HG02852 (cell line): ENCODE data around the gene DACH1.

ENCODE experiments used
- ATAC-seq: cut with Tn5 transposase; IDR thresholded peaks from one replicate; pipeline ENCODE4 v1.9.1; 2021; ENCODE audit warnings: mild to moderate bottlenecking, moderate library complexity; ENCODE audit not compliant: unreplicated experiment

DACH1 gene

DNA sequence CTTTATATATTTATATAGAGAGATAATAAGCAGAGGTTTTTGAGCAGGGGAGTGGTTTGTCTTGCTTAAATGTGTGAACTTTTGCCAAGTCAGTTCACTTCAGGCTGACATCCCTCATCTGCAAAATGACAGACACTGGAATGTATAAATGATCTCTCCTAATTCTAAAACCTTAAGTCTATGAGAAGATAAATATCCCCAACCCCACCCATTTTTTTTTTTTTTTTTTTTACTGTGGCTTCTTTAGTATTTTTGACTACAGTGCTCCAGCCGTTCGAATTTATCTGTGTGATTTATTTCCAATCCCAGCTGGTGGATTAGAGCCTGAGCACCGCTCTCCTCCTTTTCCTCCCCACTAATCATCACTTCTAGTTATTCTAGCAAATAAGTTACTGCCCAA lies 234.8 kb downstream of the DACH1 start:
- no peak for ATAC-seq

DNA sequence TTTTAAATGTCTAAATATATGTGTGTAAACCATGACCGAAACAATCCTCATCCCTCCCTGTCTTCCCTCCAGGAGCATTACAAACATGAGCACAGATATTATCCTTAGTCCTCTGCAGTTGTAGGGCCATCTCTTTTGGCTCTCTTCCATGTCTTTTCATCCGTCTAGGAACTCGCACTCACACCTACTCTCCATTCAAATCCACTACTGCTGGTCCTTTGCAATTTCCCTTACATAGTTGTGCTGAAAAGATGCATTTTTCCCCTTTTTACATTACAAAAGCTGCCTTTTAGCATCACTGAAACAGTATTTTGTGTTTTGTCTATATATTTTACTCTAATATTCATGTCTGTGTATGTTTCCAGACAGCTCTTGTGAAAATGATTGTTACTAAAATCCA lies 237.8 kb downstream of the DACH1 start:
- ATAC-seq, result no peak

DNA sequence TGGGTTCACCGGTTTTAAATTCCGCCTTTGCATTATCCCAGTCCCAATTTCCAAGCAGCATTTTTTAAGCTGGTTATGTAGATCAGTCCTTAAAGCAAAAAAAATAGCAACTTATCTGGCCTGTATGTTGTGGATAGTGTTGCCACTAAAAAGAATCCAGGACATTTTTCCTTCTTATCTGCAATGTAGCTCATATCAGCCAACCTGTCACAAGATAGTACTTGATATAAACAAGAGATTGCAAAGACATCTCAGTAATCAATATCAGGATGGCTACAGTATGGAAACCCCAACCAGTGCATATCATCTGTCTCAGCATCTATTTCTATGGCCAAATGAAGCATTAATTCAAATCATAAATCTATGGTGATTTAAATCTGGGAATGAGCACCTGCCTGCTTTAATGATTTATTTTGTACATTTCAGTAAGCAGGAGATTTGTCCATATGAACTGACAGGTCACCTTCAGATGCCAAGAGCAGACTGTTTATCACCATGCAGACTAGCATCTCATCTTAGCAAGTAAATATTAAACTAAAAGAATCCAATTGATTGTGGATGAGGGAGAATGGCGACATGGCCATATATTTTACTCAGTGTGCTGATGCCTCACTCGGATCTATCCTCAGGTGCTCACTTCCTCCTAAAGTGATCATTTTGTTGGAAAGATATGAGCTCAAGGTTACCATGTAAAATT lies 240.4 kb downstream of the DACH1 start:
- no peak for ATAC-seq

DNA sequence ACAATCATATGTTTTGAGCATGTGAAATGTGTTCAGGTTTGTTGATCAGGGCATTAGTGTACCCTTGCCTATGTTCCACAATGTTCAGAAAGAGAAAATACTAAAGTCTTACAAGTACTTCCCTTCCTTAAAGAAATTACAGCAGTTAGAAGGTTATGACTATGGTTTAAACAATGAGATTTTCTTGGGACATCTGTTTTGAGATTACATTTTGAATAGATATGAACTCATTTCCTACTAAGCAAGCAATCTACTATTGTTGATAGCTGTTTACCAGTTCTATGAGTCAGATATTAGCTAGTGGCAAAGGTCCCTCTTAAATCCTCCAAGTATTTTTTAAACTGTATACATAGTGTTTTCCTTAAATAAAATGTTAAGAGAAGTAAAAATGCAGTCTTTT lies 241.3 kb downstream of the DACH1 start:
- no peak for ATAC-seq

DNA sequence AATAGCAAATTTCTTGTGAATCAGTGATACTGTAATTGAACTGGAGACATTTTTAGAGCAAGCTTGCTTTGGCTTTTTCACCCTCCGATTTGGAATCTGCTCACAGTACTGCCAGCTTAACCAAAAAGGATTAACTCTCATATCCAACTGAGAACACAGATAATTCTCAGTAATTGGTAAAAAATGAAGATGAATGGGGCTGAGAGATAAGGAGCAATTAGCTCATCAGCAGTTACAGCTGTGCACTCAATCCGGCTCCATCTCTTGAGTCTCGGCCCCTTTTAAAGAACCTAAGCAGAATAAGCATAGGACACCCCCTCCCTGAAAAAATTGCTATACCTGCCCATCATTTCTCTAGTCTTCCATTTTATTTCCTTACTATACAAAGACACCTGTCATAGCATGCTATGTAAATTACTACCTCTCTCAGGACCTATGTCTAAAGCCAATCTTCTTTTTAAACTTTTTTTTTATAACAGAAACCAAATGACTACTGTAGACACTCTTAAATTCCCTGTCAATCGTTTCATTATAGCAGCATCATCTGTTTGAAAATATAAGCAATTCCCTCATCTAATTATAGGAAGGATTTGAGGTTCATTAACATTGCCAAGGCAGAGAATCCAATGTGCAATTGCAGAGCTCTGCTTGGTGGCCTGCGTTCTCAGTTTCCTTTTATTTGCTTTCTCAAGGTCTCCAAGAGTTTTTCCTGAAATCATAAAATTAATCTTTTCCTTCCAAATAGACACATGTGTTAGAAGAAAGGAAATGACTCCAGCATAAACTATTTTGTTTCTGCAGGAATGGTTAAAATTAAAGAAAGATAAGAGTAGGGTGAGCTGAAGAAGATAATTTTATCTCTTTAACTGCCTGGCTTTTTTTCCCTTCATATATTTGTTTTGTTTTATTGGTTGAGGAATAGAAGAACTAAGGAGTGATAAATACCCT lies 242.1 kb downstream of the DACH1 start:
- ATAC-seq, result no peak

DNA sequence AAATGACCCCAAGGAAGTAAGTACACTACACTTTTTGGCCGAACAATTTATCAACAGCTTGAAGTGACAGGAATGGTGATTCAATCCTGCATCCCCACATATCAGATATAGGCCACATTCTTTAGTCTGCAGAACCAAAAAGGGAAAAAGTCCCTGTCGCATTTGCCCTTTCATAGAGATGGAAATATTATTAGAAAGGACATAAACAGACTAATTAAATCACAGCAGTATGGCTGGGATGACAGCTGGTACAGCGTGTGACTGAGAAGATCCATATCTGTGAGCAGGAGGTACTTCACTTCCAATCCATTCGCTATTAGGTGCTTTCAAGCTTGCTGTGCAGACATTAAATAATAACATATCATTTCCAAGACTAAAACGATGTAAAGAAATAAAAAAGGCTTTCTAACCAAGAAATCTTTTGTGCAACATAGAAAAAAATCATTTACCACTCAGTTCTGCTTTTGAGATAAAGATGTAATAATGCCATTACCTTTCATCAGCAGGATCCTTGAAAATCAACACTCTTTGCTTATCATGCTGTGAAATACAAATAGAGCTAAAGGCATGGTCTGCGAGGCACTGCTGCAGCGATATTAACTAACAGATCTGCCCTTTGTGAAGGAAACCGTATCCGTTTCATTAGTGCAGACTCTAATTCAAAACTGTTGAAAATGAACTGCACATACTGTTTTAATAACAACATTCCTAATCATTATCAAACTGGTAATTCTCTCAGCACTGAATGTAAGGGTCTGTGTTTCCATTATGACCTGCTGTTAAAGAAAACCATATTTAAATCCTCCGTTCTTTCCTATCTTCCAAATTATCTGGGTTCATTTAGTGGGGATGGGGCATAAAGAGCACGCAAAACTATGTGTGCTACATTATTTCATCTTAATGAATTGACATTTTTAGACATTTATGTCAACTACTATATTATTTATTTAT lies 245.6 kb downstream of the DACH1 start:
- ATAC-seq, result no peak

DNA sequence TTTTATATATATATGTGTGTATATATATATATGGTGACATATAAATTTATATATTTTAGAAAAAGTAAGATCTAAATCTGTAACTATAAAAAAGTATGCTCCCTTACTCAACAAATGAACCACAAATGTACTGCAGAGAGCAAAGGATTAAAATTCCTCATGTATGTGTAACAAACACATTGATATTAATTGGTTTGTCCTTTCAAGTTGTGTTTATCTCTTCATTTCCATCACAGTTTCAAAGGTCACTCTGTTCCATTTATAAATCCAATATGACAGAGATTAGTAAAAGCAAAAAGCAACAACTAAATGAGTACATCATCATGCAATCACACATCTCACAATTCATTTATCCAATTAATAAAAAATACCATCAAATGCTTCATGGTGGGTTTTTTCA lies 247.9 kb downstream of the DACH1 start:
- no peak for ATAC-seq

DNA sequence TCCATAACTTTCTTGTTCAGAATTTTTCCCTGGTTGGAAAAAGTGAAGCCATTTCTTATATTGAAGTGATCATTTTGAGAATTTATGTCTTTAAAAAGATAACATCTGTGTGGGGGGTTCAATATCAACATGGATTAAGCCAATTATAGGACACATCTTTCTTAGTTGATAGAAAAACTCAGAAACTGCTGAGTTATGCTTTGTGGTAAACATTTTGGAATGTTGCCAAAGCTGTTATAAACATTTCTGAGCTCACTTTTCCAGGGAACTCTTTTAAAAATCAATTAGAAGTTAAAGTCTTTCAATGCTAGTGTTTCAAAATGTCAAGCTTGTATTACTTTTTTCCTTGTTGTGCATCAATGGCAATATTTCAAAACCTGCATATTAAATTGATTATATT lies 248.8 kb downstream of the DACH1 start:
- ATAC-seq, result no peak

DNA sequence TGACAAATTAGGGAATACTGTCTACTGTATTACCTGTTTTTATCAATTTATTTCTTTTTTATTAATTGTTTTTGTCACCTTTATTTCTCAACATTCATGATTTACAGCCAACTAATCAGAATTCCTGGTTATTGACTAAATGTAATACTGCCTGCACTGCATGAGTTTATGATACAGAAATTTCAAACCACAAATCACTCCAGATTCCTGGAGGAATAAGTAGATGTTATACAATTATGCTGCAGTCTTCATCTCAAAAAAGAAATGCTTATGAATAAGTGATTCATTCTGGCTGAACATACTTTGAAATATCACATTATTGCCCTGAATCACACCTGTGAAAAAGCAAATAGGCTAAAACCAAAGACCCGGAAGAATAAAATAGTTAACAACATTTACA lies 249.7 kb downstream of the DACH1 start:
- no peak for ATAC-seq

DNA sequence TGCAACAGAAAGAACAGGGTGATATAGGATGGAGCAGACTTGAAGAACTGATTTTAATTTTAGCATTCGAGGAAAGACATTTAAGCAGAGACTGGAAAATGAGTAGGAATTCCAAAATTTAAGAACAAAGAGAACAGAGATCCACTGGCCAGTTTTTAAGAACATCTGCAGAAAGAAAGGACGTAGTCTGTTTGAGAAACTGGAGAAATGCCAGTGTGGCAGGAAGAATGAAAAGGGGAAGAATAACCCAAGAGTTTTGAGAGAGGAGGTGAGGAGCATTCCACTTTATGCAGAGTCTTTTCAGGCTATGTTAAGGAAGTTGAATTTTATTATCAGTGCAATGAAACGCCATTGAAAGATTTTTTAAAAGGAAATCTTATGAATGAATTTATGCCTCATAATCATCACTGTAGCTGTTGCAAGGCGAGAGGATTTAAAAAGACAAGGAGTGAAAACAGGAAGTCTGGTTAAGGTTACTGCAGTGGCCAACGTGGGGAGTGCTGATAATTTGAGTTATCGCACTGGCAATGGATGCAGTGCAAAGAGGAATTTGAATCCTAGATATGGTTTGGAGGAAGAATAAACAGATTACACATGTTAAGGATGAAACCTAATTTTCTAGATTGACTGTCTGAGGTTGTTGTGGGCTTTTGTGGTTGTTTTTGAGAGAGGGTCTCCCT lies 253.8 kb downstream of the DACH1 start:
- ATAC-seq, result no peak

DNA sequence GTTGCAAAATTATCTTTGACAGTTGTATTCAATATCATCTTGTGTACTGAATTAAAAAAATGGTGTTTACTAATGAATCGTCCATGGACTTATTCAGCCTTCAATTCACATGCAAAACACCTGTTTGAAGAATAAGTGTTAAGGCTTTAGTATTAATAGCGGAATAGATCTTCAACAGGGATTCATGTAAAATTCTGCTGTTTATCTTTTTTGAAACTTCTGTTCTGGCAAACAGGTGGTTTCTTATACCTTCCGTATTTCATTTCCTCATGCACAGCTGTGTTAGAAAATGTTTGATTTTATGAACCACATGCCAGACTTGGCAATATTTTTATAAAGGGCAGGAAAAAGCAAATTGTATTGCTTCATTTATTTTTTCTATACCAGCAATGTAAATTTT lies 255.7 kb downstream of the DACH1 start:
- ATAC-seq, result no peak

DNA sequence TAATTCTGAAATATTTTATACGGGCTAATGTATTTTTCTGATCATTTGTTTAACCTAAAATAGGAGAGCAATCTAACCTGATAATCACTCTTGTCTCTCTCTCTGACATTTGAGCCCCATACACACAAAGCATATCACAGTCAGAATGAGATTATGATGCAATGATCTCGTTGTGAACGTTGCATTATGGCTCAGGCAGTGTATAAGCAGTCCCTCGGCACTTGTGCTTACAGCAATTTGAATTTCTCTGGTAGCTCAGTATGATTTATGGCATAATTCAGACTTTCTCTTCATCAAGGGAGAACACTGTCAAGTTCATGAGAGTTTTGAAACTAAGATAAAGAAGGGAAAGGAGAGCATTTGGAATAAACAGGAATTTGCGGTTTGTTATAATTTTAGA lies 256.1 kb downstream of the DACH1 start:
- ATAC-seq, result no peak

DNA sequence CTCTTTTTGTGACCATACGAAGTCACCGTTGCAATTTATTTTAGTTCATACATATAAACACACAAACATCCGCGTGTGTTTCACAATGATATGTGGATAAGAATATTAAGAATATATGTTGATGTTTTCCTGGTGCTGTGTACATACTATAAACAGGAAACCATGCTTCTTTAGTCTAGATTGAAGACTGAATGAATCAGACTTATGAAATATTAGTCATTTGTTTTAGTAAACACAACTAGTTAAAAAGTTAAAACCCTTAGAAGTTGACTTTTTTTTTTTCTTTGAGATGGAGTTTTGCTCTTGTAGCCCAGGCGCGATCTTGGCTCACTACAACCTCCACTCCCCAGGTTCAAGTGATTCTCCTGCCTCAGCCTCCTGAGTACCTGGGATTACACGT lies 257.7 kb downstream of the DACH1 start:
- no peak for ATAC-seq

DNA sequence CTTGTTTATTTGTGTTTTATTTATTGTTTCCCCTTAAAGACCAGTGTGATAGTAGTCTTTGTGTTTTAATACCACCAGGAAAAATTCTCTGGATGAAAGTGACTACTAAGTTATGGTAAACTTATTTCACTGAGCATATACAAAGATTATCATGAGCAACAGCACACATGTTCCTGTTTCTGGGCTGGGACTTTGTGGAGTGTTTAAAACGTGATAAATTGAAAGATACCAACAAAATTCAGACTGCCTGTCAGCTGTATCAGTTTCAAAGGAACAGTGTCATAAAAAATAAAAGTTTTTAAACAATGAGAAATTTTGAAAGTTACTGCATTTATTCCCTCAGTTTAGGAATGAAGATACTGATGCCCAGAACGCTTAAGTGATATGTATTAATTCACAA lies 259.4 kb downstream of the DACH1 start:
- no peak for ATAC-seq

DNA sequence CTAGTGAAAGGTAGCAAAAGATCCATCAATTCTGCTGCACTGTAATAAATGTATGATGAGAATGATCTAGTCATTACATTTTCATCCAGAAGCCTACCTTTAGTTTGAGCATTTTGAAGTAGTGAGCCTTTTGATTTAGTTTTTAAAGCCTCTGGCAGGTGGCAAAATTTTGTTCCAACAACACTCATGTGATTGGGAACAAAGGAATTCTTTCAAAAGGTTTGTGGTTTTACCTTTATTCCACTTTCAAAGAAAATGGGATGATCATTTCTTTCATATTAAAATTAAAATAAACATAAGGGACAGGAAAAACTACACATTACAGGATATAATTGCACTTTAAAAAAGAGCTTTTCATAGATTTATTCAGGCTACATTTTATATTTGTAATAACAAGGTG lies 260.2 kb downstream of the DACH1 start:
- ATAC-seq, result no peak

DNA sequence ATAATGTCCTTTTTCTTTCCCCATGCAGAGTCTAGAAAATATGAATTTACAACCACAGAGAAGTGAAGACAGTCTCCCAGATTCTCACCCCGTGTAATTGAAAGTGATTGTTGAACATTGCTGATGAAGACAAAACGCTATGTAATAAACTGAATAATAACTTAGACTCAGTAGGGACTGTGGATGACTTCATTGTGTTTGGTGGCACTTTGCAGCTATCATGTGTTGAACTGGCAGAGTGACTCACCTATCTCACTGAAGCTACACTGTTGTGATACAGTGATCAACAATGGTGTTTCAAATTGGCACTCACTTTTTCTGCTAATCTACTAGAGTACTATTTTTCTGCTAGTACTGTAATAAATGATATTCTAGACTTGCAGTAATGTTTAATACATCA lies 261.3 kb downstream of the DACH1 start:
- no peak for ATAC-seq

DNA sequence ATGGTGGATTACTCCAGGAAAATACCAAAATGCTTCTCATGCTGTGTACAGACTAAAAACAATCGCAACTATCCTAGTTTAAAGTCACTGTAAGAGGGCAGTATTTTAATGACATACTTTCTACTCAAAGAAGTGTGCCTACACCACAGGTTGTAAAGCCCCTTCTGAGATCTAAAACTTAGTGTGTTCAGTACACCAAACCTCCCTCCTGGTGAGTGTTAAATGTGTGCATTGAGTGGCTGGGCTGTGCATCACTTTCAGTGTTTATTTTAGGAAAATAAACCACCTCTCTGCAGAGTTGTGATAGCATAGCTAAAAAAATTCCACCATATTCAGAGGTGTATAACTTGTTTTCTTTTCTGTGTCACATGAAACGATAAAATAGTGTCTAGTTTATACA lies 263.7 kb downstream of the DACH1 start:
- ATAC-seq, result no peak

DNA sequence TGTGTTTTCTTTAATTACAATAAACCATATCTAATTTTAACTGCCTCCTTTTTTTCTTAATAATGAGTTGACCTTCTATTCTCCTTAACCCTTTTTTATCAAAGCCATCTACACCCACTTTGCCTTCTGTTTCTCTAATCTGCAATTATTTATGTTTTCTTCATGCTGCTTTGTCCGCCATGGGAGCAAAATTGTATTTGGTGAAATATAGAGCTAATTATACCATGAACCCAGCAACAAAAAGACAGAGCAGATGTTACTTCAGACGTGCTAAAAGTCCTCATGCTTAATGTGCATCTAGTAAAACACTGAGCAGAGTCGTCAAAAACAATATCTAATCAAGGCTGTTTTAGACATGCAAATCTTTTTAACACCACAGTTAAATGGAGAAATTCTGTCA lies 264.7 kb downstream of the DACH1 start:
- no peak for ATAC-seq

DNA sequence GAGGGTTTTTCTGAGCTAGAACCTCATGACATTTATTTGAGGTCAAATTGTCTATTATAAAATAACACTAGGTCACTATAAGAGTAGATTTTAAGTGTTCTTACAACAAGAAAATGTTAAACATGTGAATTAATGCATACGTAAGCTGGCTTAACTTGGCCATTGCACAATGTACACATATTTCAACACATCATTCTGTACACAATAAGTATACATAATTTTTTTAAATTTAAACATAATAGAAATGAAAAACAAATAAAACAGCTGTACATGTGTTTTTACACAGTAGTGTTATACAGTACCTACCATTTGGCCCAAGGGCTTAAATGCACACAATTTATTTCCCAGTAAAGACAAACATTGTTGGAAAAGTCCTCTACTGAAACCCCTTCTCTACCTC lies 269.9 kb downstream of the DACH1 start:
- ATAC-seq, result no peak

DNA sequence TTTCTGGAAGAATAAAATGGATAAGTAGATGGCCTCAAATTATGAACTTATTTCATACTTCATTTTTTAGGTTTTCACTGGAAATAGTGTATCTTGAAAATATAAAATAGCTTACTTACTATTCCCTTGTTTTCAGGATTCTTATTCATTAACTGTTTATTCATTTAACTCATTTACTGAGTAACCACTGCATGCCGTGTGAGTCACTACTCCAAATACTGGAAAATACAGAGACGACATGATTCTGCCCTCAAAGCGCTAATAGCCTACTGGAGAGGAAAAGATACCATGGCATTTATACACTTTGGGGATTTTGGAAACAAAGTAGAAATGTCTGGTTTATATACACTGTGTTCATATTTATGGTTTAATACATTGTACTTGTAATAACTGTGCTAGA lies 270.9 kb downstream of the DACH1 start:
- no peak for ATAC-seq

DNA sequence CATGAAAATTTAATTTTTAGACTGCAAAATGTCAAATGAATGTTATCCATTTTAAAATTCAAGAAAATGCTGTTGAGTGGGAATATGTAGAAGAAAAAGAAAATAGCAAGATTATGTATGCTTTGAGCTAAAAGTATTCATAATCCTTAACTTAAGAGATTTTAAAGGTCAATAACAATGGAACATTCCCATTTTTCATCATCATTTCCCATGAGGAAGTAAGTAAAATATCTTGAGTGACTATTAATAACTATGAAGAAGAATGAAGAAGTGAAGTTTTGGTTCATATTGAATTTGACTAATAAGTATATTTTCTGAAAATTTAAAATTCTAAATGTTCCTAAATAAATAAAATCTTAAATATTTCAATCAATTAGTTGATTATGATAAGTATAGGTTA lies 273.4 kb downstream of the DACH1 start:
- ATAC-seq, result no peak
